HG03025 (cell line): ENCODE data around the gene SEH1L.
A peak's percentile ranks its signal among the peaks of the same experiment; 100 is the strongest.
"Not testable (repeated sequence)": the region's sequence is repeated elsewhere in the genome, so short reads cannot be mapped to it uniquely, and the experiment has no call there.

Experiments
- ATAC-seq: cut with Tn5 transposase; IDR thresholded peaks from one replicate; pipeline ENCODE4 v1.9.1; 2021; ENCODE audit warnings: mild to moderate bottlenecking, moderate library complexity; ENCODE audit not compliant: unreplicated experiment, low FRiP score

The SEH1L gene

GRCh38 chr18:12939162-12939561 lies 8.6 kb upstream of the SEH1L start:
- ATAC-seq = no peak

- ATAC-seq = no peak
Observed at GRCh38 chr18:12943215-12943614, 4.6 kb upstream of the SEH1L start.

GRCh38 chr18:12944709-12945108 lies 3.1 kb upstream of the SEH1L start:
- no peak for ATAC-seq

GRCh38 chr18:12946549-12947284 lies 1.1 kb upstream of the SEH1L start:
- ATAC-seq = no peak

GRCh38 chr18:12948050-12948804 lies 416 bp downstream of the SEH1L start:
- ATAC-seq = peak; percentile 84

GRCh38 chr18:12958478-12958877 lies 10.7 kb downstream of the SEH1L start:
- ATAC-seq = no peak

- no peak for ATAC-seq
Observed at GRCh38 chr18:12960395-12960794, 12.6 kb downstream of the SEH1L start.

- ATAC-seq = no peak
Observed at GRCh38 chr18:12960853-12961397, 13.1 kb downstream of the SEH1L start.

GRCh38 chr18:12963069-12963468 lies 15.3 kb downstream of the SEH1L start:
- no peak for ATAC-seq

- no peak for ATAC-seq
Observed at GRCh38 chr18:12968115-12968514, 20.3 kb downstream of the SEH1L start.

- no peak for ATAC-seq
Observed at GRCh38 chr18:12968619-12969018, 20.8 kb downstream of the SEH1L start.

GRCh38 chr18:12973562-12974213 lies 25.9 kb downstream of the SEH1L start:
- no peak for ATAC-seq

- ATAC-seq = no peak
Observed at GRCh38 chr18:12975488-12975887, 27.7 kb downstream of the SEH1L start.

- no peak for ATAC-seq
Observed at GRCh38 chr18:12976305-12976704, 28.5 kb downstream of the SEH1L start.

GRCh38 chr18:12980065-12980464 lies 32.3 kb downstream of the SEH1L start:
- not testable (repeated sequence) for ATAC-seq

GRCh38 chr18:12989397-12990122 lies 41.7 kb downstream of the SEH1L start:
- ATAC-seq = no peak

- ATAC-seq = no peak
Observed at GRCh38 chr18:12990123-12990475, 42.3 kb downstream of the SEH1L start.

- peak; percentile 13 for ATAC-seq
Observed at GRCh38 chr18:12990641-12990966, 42.8 kb downstream of the SEH1L start.

GRCh38 chr18:12990967-12991820 lies 43.4 kb downstream of the SEH1L start, which contains the start of gene CEP192:
Gene CEP192 (plus strand): TSS chr18:12991362. CDS start chr18:12999425, 8,063 bp downstream.
- ATAC-seq = peak; percentile 81

- ATAC-seq = no peak
Observed at GRCh38 chr18:12991821-12992179, 44.0 kb downstream of the SEH1L start.
